ENCODE measurements around the gene SAP30BP. TPM values are rescaled to one million over a fixed set of nuclear protein-coding genes. Genes with fewer than 3 reads are reported as not detected.
A peak's percentile ranks its signal among the peaks of the same experiment; 100 is the strongest.

The SAP30BP gene
- total and polyA plus RNA-seq, 2 of the 13 experiments (the other 11 are each of a cell fraction or from before 2014, with no cell fraction given) = 67.7 to 99.4 TPM

- peak; percentile 11; the same call in 1 of the 2 replicates for TF ChIP-seq FOSL1 (CRISPR knock-in tag; IDR thresholded peaks at IDR 0.05; ENCODE audit: borderline replicate concordance)
- TF ChIP-seq ZNF737 (CRISPR knock-in tag; IDR thresholded peaks at IDR 0.05; ENCODE audit: borderline replicate concordance) = peak; percentile 77; the same call in 1 of the 2 replicates
- TF ChIP-seq ZNF543 (CRISPR knock-in tag; IDR thresholded peaks at IDR 0.05) = peak; percentile 42; the same call in 1 of the 2 replicates
- no peak for TF ChIP-seq TOPORS (CRISPR knock-in tag; IDR thresholded peaks at IDR 0.05)
- TF ChIP-seq, protein P1, sequence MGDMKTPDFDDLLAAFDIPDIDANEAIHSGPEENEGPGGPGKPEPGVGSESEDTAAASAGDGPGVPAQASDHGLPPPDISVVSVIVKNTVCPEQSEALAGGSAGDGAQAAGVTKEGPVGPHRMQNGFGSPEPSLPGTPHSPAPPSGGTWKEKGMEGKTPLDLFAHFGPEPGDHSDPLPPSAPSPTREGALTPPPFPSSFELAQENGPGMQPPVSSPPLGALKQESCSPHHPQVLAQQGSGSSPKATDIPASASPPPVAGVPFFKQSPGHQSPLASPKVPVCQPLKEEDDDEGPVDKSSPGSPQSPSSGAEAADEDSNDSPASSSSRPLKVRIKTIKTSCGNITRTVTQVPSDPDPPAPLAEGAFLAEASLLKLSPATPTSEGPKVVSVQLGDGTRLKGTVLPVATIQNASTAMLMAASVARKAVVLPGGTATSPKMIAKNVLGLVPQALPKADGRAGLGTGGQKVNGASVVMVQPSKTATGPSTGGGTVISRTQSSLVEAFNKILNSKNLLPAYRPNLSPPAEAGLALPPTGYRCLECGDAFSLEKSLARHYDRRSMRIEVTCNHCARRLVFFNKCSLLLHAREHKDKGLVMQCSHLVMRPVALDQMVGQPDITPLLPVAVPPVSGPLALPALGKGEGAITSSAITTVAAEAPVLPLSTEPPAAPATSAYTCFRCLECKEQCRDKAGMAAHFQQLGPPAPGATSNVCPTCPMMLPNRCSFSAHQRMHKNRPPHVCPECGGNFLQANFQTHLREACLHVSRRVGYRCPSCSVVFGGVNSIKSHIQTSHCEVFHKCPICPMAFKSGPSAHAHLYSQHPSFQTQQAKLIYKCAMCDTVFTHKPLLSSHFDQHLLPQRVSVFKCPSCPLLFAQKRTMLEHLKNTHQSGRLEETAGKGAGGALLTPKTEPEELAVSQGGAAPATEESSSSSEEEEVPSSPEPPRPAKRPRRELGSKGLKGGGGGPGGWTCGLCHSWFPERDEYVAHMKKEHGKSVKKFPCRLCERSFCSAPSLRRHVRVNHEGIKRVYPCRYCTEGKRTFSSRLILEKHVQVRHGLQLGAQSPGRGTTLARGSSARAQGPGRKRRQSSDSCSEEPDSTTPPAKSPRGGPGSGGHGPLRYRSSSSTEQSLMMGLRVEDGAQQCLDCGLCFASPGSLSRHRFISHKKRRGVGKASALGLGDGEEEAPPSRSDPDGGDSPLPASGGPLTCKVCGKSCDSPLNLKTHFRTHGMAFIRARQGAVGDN (CRISPR knock-in tag; IDR thresholded peaks at IDR 0.05) = peak; percentile 77
- TF ChIP-seq ZNF441 (CRISPR knock-in tag; IDR thresholded peaks at IDR 0.05; ENCODE audit: borderline replicate concordance) = no peak
- TF ChIP-seq IKZF4 (CRISPR knock-in tag; IDR thresholded peaks at IDR 0.05; ENCODE audit: borderline replicate concordance, low read depth, not compliant biosample characterization) = no peak
- 0 out of 2 replicates have a peak, but pooled peaks have one; percentile 61 for TF ChIP-seq ESRRA (CRISPR knock-in tag; IDR thresholded peaks at IDR 0.05; ENCODE audit: low read depth)
- TF ChIP-seq NFATC3 (CRISPR knock-in tag; IDR thresholded peaks at IDR 0.05) = no peak
- peak; percentile 84 for TF ChIP-seq GABPA (IDR thresholded peaks at IDR 0.05; ENCODE audit: low read depth, low read length)
- TF ChIP-seq GABPA (CRISPR knock-in tag; IDR thresholded peaks at IDR 0.05; ENCODE audit: low read depth) = peak; percentile 97
- no peak for TF ChIP-seq LCORL (IDR thresholded peaks at IDR 0.05)
- TF ChIP-seq LCORL (CRISPR knock-in tag; IDR thresholded peaks at IDR 0.05) = peak; percentile 34; the same call in 1 of the 2 replicates
- TF ChIP-seq ZHX1 (CRISPR knock-in tag; IDR thresholded peaks at IDR 0.05; ENCODE audit: low read depth) = peak; percentile 70; the same call in 1 of the 2 replicates
- TF ChIP-seq NCOA5 (CRISPR knock-in tag; IDR thresholded peaks at IDR 0.05) = 0 out of 2 replicates have a peak, but pooled peaks have one; percentile 59
- TF ChIP-seq SRSF1 (optimal IDR thresholded peaks at IDR 0.05; ENCODE audit: low read depth, low read length) = peak; percentile 96
- TF ChIP-seq RBM39 (IDR thresholded peaks at IDR 0.05; ENCODE audit: low read depth, low read length, poor library complexity, severe bottlenecking) = peak; percentile 77
- TF ChIP-seq PRMT3 (CRISPR knock-in tag; IDR thresholded peaks at IDR 0.05; ENCODE audit: borderline replicate concordance, low read depth) = 0 out of 2 replicates have a peak, but pooled peaks have one; percentile 19
- TF ChIP-seq FOSL2 (CRISPR knock-in tag; IDR thresholded peaks at IDR 0.05) = peak; percentile 74
- peak; percentile 78 for TF ChIP-seq ZNF761 (CRISPR knock-in tag; conservative IDR thresholded peaks at IDR 0.05)
- no peak; the same call in 1 of the 2 replicates for TF ChIP-seq SALL2 (CRISPR knock-in tag; IDR thresholded peaks at IDR 0.05)
- TF ChIP-seq NFKBIZ (CRISPR knock-in tag; IDR thresholded peaks at IDR 0.05) = 0 out of 2 replicates have a peak, but pooled peaks have one; percentile 12
Measured at GRCh38 chr17:75666959-75667790, at the start of gene SAP30BP, which contains the start of gene RECQL5 (continued).
